Endothelial cell of umbilical vein (primary cell): ENCODE results near the gene DENND5A. TPM values are rescaled to one million over a fixed set of nuclear protein-coding genes. Genes with fewer than 3 reads are reported as not detected.

ENCODE experiments used
- BruUV-seq: library from RNA; stranded (reverse); fragments of 400-500 nt; replicated peaks from 2 replicates; lab custom pipeline; 2021; lab: Mats Ljungman, UMichigan
- CTCF ChIA-PET: fragments of 300-600, 350-600 bp; sonication (Branson Sonifier 250); formaldehyde crosslinking; loops from one replicate; lab custom pipeline; 2021; ENCODE audit warnings: antibody characterized with exemption, inconsistent platforms; lab: Charles Lee
- POLR2A ChIA-PET: fragments of 300-600, 350-600 bp; sonication (Branson Sonifier 250); formaldehyde crosslinking; loops from one replicate; lab custom pipeline; 2021; ENCODE audit warnings: antibody characterized with exemption, inconsistent platforms; lab: Charles Lee
- DNase-seq: peaks from one replicate; pipeline ENCODE4 v3.0.0-alpha.2; 2011; ENCODE audit warnings: low read depth, low spot score
- FAIRE-seq: peaks from 2 replicates; lab custom pipeline; 2011; peaks lifted over from hg19 to GRCh38; lab: Jason Lieb, UNC
- H2AFZ ChIP-seq: 2 replicates; pipeline ENCODE4 v1.6.0; 2012; ENCODE audit warnings: low read depth, low read length, control low read depth, inconsistent platforms
- H3K27ac ChIP-seq: 2 replicates; pipeline ENCODE4 v1.5.1; 2011; ENCODE audit warnings: low read depth, mild to moderate bottlenecking, control low read depth, low read length, moderate library complexity; ENCODE audit not compliant: insufficient read depth
- H3K27me3 ChIP-seq, 2 experiments: 2 replicates each; pipeline versions ENCODE4 v1.6.0 to v1.6.1; 2011; ENCODE audit warnings: low read length in 2 of 2, mixed read lengths in 1 of 2; ENCODE audit not compliant: control insufficient read depth in 2 of 2, insufficient read depth in 2 of 2
- H3K36me3 ChIP-seq, 2 experiments: 2 replicates in 1 of 2; 3 replicates in 1 of 2; pipeline ENCODE4 v1.5.1; 2011; ENCODE audit warnings: low read length in 2 of 2, mild to moderate bottlenecking in 1 of 2, moderate library complexity in 1 of 2; ENCODE audit not compliant: control insufficient read depth in 2 of 2, insufficient read depth in 2 of 2; ENCODE audit errors: extremely low read depth in 1 of 2
- H3K4me1 ChIP-seq: 3 replicates; pipeline ENCODE4 v1.5.1; 2011; ENCODE audit warnings: mild to moderate bottlenecking, low read length; ENCODE audit not compliant: control insufficient read depth, insufficient read depth; ENCODE audit errors: extremely low read depth
- H3K4me2 ChIP-seq: 2 replicates; pipeline ENCODE4 v1.6.1; 2011; ENCODE audit warnings: low read length, control low read depth, mixed read lengths; ENCODE audit not compliant: insufficient read depth
- H3K4me3 ChIP-seq, 3 experiments: fragments of 200-600 bp in 1 of 3; sonication (generic), shearing (Covaris generic) in 1 of 3; replicated peaks in 1 of 3; 2 replicates each; pipeline ENCODE4 v1.5.1; 2011 to 2016; ENCODE audit warnings: control low read depth in 3 of 3, low read length in 3 of 3, mild to moderate bottlenecking in 2 of 3, inconsistent platforms in 1 of 3, low read depth in 1 of 3, moderate library complexity in 1 of 3; ENCODE audit not compliant: insufficient read depth in 1 of 3
- H3K79me2 ChIP-seq: 2 replicates; pipeline ENCODE4 v1.6.0; 2012; ENCODE audit warnings: low read length, inconsistent platforms; ENCODE audit not compliant: control insufficient read depth, insufficient read depth
- H3K9ac ChIP-seq: replicated peaks from 2 replicates; pipeline ENCODE3; 2011; ENCODE audit warnings: low read length, control low read depth; ENCODE audit not compliant: insufficient read depth; ENCODE audit errors: extremely low read depth
- H3K9me1 ChIP-seq: replicated peaks from 3 replicates; pipeline ENCODE4 v1.6.0; 2011; ENCODE audit warnings: mild to moderate bottlenecking, low read length; ENCODE audit not compliant: control insufficient read depth, insufficient read depth; ENCODE audit errors: extremely low read depth
- H3K9me3 ChIP-seq: replicated peaks from 2 replicates; pipeline ENCODE4 v1.5.1; 2012; ENCODE audit warnings: low read length, inconsistent platforms; ENCODE audit not compliant: control insufficient read depth, insufficient read depth
- H4K20me1 ChIP-seq: replicated peaks from 2 replicates; pipeline ENCODE3; 2011; ENCODE audit warnings: mild to moderate bottlenecking, low read length; ENCODE audit not compliant: control insufficient read depth, insufficient read depth; ENCODE audit errors: extremely low read depth
- CTCF ChIP-seq, 2 donors: IDR thresholded peaks; 1 replicate in 1 of 2; 2 replicates in 1 of 2; pipeline ENCODE4 v1.5.1; 2011; ENCODE audit warnings: low read length in 2 of 2, mild to moderate bottlenecking in 2 of 2, moderate library complexity in 2 of 2, control low read depth in 1 of 2, inconsistent platforms in 1 of 2, low read depth in 1 of 2; ENCODE audit not compliant: insufficient read depth in 1 of 2; ENCODE audit errors: extremely low read depth in 1 of 2
- EZH2 ChIP-seq: IDR thresholded peaks from 2 replicates; pipeline ENCODE4 v1.6.1; 2012; ENCODE audit warnings: borderline replicate concordance, low read depth, mild to moderate bottlenecking, moderate library complexity, low read length, inconsistent platforms; ENCODE audit not compliant: severe bottlenecking
- FOS ChIP-seq: IDR thresholded peaks from 2 replicates; pipeline ENCODE4 v1.6.1; 2011; ENCODE audit warnings: mild to moderate bottlenecking, low read length, moderate library complexity, borderline replicate concordance; ENCODE audit not compliant: insufficient read depth
- GATA2 ChIP-seq: IDR thresholded peaks from 2 replicates; pipeline ENCODE4 v1.7.0; 2011; ENCODE audit warnings: low read depth, mild to moderate bottlenecking, moderate library complexity, mixed read lengths, low read length; ENCODE audit not compliant: insufficient read length, insufficient read depth
- JUN ChIP-seq: IDR thresholded peaks from 2 replicates; pipeline ENCODE4 v1.6.1; 2011; ENCODE audit warnings: borderline replicate concordance, low read depth; ENCODE audit not compliant: insufficient read length, insufficient read depth
- MAX ChIP-seq: IDR thresholded peaks from 2 replicates; pipeline ENCODE4 v1.6.1; 2011; ENCODE audit not compliant: insufficient read depth, insufficient read length
- MYC ChIP-seq: IDR thresholded peaks from one replicate; pipeline ENCODE4 v1.6.1; 2011; ENCODE audit warnings: mild to moderate bottlenecking, low read depth, low read length
- POLR2A ChIP-seq: IDR thresholded peaks from 2 replicates; pipeline ENCODE4 v1.6.1; 2012; ENCODE audit warnings: low read depth, mild to moderate bottlenecking, control low read depth, low read length
- POLR2AphosphoS5 ChIP-seq: IDR thresholded peaks from 2 replicates; pipeline ENCODE4 v1.6.1; 2012; ENCODE audit warnings: low read depth, mild to moderate bottlenecking, control low read depth, low read length, moderate library complexity; ENCODE audit not compliant: insufficient read depth
- dilution Hi-C: fragments of 300-500 bp; cut with MboI; formaldehyde crosslinking; loops from one replicate; pipeline ENCODE4 v1.15.0; 2019; ENCODE audit warnings: low sequenced_read_pairs; ENCODE audit not compliant: extremely low pct_ligation_motif_present
- intact Hi-C: fragments of 100-400 bp; cut with micrococcal nuclease; formaldehyde crosslinking; loops from one replicate; pipeline ENCODE4 v1.10.0; 2022
- polyA plus RNA-seq, 4 experiments: library from polyadenylated mRNA; depleted of rRNA in 3 of 4; stranded (reverse) in 3 of 4; unstranded in 1 of 4; fragments of >200 nt; gene quantifications; 2 replicates each; pipeline versions ENCODE4 v1.2.1 to v1.2.3, GENCODE V29; 2011 to 2012; ENCODE audit warnings: missing spikeins in 1 of 4
- total RNA-seq: library from RNA; stranded (reverse); gene quantifications from 2 replicates; pipeline ENCODE4 v1.2.3, GENCODE V29; 2021

The DENND5A gene
- total and polyA plus RNA-seq, 2 donors (not counting 3 experiments of a cell fraction or from before 2014, with no cell fraction given), result 116 to 220 TPM

GRCh38 chr11:9158898-9159391 lies 106.2 kb downstream of the DENND5A start:
- dilution Hi-C loops, result no loop called here

More at GRCh38 chr11:9158898-9159391, 106.2 kb downstream of the DENND5A start:
- ChIA-PET POLR2A (no interaction called here), CTCF (no interaction called here)
- peak overlapping the region; percentile 47 for H3K4me2 ChIP-seq
- TF ChIP-seq CTCF (IDR thresholded peaks at IDR 0.05; ENCODE audit: extremely low read depth in 1 of 2, insufficient read depth in 1 of 2, low read depth in 1 of 2, low read length in 2 of 2) (no peak), POLR2A (no peak), MAX (no peak), GATA2 (peak; percentile 66), FOS (peak; percentile 72), POLR2AphosphoS5 (no peak), JUN (peak; percentile 30), EZH2 (no peak), MYC (no peak)
- no peak overlapping the region for H3K4me3 ChIP-seq
- no TSS peak for BruUV-seq
- H3K9me3 ChIP-seq, result no peaks in the 10 kb centered on the region
- peak overlapping the region; percentile 54 for H3K27ac ChIP-seq
- DNase-seq (peak; percentile 38), FAIRE-seq (no peak)
- intact Hi-C loops, result no loop called here
- H3K4me1 ChIP-seq, result peaks cover 29% of the 10 kb centered on the region
- H3K9ac ChIP-seq, result no peak overlapping the region
- no peaks in the 10 kb centered on the region for H4K20me1 ChIP-seq
- H3K27me3 ChIP-seq, result no peaks in the 10 kb centered on the region
- peaks cover 4% of the 10 kb centered on the region for H3K79me2 ChIP-seq
- H2AFZ ChIP-seq, result no peak overlapping the region
- peaks cover 3 to 6% of the 10 kb centered on the region in 2 experiments for H3K36me3 ChIP-seq
- H3K9me1 ChIP-seq, result no peaks in the 10 kb centered on the region
